HCT116 (cell line): Measurements from ENCODE around the gene ACTN4.

Source experiments
- ATF3 ChIP-seq: IDR thresholded peaks from 2 replicates; pipeline ENCODE4 v1.6.1; 2012
- CEBPB ChIP-seq: IDR thresholded peaks from 2 replicates; pipeline ENCODE4 v1.6.1; 2012; ENCODE audit warnings: low read depth
- CTCF ChIP-seq, 3 experiments: fragments of 200-600 bp in 1 of 3; sonication (generic) in 1 of 3; IDR thresholded peaks in 2 of 3; conservative IDR thresholded peaks in 1 of 3; 2 replicates each; pipeline ENCODE4 v1.5.1; 2012 to 2017; ENCODE audit warnings: low read depth in 2 of 3, low read length in 2 of 3, antibody characterized with exemption in 1 of 3, borderline replicate concordance in 1 of 3, control low read depth in 1 of 3, mild to moderate bottlenecking in 1 of 3, mixed read lengths in 1 of 3, mixed run types in 1 of 3, moderate library complexity in 1 of 3; ENCODE audit not compliant: insufficient read depth in 1 of 3
- EZH2 ChIP-seq: fragments of 200-600 bp; sonication (generic); IDR thresholded peaks from 2 replicates; pipeline ENCODE4 v1.6.1; 2017; ENCODE audit warnings: antibody characterized with exemption, mixed run types
- FOSL1 ChIP-seq: IDR thresholded peaks from 2 replicates; pipeline ENCODE4 v1.6.1; 2012; ENCODE audit warnings: low read depth
- MAX ChIP-seq: IDR thresholded peaks from 2 replicates; pipeline ENCODE4 v1.6.1; 2012
- POLR2A ChIP-seq: IDR thresholded peaks from 2 replicates; pipeline ENCODE4 v1.7.0; 2011; ENCODE audit warnings: borderline replicate concordance; ENCODE audit not compliant: insufficient read depth, insufficient read length; ENCODE audit errors: extremely low read depth
- POLR2AphosphoS5 ChIP-seq: IDR thresholded peaks from 2 replicates; pipeline ENCODE4 v1.6.1; 2011; ENCODE audit warnings: mild to moderate bottlenecking, low read depth, low read length, moderate library complexity
- RAD21 ChIP-seq: IDR thresholded peaks from 2 replicates; pipeline ENCODE4 v1.6.1; 2012; ENCODE audit warnings: low read depth, mild to moderate bottlenecking
- REST ChIP-seq: IDR thresholded peaks from 2 replicates; pipeline ENCODE4 v1.6.1; 2012; ENCODE audit warnings: low read depth
- SP1 ChIP-seq: IDR thresholded peaks from 2 replicates; pipeline ENCODE4 v1.6.1; 2012; ENCODE audit warnings: low read depth
- TCF7L2 ChIP-seq: IDR thresholded peaks from 2 replicates; pipeline ENCODE4 v1.7.0; 2011; ENCODE audit warnings: borderline replicate concordance, inconsistent platforms; ENCODE audit not compliant: insufficient read depth, insufficient read length; ENCODE audit errors: extremely low read depth
- YY1 ChIP-seq: IDR thresholded peaks from 2 replicates; pipeline ENCODE4 v1.6.1; 2011; ENCODE audit warnings: low read length, low read depth, moderate library complexity, mild to moderate bottlenecking; ENCODE audit not compliant: insufficient replicate concordance; ENCODE audit errors: extremely low read depth
- ZFX ChIP-seq: fragments of 450-650 bp; IDR thresholded peaks from 2 replicates; pipeline ENCODE4 v1.6.1; 2017

GRCh38 chr19:38663156-38663651, 15.8 kb downstream of the ACTN4 start:
- no peak for TF ChIP-seq TCF7L2
- no peak for TF ChIP-seq POLR2A
- TF ChIP-seq ZFX: no peak
- TF ChIP-seq CTCF (IDR thresholded peaks at IDR 0.05 in 2 of 3, conservative IDR thresholded peaks at IDR 0.05 in 1 of 3; ENCODE audit: borderline replicate concordance in 1 of 3, insufficient read depth in 1 of 3, low read depth in 2 of 3, low read length in 2 of 3): no peak
- no peak for TF ChIP-seq REST
- no peak for TF ChIP-seq ATF3
- TF ChIP-seq RAD21: no peak
- TF ChIP-seq EZH2: no peak
- TF ChIP-seq POLR2AphosphoS5: no peak
- TF ChIP-seq FOSL1: no peak
- TF ChIP-seq MAX: no peak
- no peak for TF ChIP-seq SP1
- no peak for TF ChIP-seq CEBPB
- TF ChIP-seq YY1: no peak
